Measurements from ENCODE around the gene BCKDHB. TPM values are rescaled to one million over a fixed set of nuclear protein-coding genes. Genes with fewer than 3 reads are reported as not detected.

BCKDHB gene
- total RNA-seq, 1 experiment from 2014 or later = 29.7 TPM

DNA sequence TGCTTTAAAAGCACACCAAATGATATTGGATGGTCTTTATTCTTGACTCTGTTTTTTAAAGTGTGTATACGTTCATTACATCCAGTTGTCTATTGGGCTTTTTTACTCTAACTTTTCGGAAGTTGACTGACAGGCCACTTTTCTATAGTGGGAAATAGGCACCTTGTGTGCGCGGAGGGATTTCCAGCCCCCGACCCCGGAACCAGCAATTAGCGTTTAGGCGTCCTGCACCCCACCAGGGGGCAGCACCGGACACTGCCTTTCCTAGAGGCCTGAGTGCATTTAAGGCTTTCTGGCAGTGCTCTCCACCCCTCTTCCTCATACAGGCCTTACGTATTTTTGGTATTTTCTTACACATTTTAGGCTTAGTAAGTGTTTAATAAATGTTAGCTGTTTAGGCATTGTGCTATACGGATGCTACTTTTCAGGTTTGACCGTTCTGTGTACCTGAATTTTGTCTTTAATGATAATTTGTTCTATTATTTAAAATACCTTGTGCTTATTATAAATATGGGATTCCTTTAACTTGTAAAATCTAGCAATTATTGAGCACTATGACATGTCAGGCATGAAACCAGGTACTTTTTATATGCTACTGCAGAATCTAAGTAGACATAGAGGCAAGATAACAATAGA is 231.8 kb downstream of the BCKDHB start:
- peak; percentile 69 to 82 for DNase-seq
- Histone ChIP-seq H3K9me3 (no peaks in the 10 kb centered on the region), H3K4me3 (ENCODE audit: low read depth, low read length) (no peak overlapping the region), H3K4me1 (0 out of 2 replicates have a peak, but pooled peaks cover 4% of the 10 kb centered on the region), H3K36me3 (ENCODE audit: control insufficient read depth, insufficient read depth, low read length) (no peaks in the 10 kb centered on the region), H3K27me3 (replicated peaks; ENCODE audit: control insufficient read depth, insufficient read depth, low read length) (no peaks in the 10 kb centered on the region)
- Mint-ChIP-seq H3K27me3 (ENCODE audit: insufficient read depth, unreplicated experiment) (no peaks in the 10 kb centered on the region), H3K9me3 (ENCODE audit: unreplicated experiment) (no peaks in the 10 kb centered on the region), H3K4me1 (ENCODE audit: low read depth, unreplicated experiment) (no peaks in the 10 kb centered on the region), H3K27ac (ENCODE audit: unreplicated experiment) (no peak overlapping the region), H3K4me3 (ENCODE audit: unreplicated experiment) (no peak overlapping the region), H3K36me3 (ENCODE audit: insufficient read depth, unreplicated experiment) (no peaks in the 10 kb centered on the region)
- CTCF ChIA-PET = no interaction called here
- BruUV-seq (replicated peaks) = no TSS peak
- peak; percentile 68 to 86 for TF ChIP-seq CTCF (IDR thresholded peaks at IDR 0.05; ENCODE audit: insufficient read depth in 1 of 2, low read depth in 1 of 2, low read length in 1 of 2, severe bottlenecking in 1 of 2, unreplicated experiment in 1 of 2)
- intact Hi-C loops (cut with micrococcal nuclease; ENCODE audit: unreplicated experiment) = loop anchor here (1.0 to 10.0 kb wide), 4 partner anchors 124 to 267 kb away; no protein-coding TSS in a partner anchor
- POLR2A ChIA-PET = no interaction called here

DNA sequence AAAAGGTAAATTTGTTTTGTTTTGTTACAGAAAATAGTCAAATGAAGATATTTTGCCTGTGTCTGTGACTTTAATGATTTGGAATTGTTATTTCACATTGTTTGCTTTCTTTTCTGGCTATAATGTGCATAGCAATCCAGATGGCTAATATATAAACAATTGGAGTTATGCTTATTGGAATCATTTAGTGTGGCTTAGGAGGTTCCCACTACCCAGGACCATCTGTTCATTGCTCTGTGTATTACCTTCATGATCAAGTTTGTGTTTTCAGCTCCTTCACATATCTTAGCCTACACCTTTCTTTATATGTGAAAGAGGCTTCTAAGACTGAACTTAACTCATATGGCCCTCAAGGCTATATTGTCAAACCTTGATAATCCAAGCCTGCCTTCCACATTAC is 232.9 kb downstream of the BCKDHB start:
- 0 out of 2 replicates have a peak, but pooled peaks cover 4% of the 10 kb centered on the region for H3K4me1 ChIP-seq
- no peaks in the 10 kb centered on the region for H3K4me1 Mint-ChIP-seq (ENCODE audit: low read depth, unreplicated experiment)
- POLR2A ChIA-PET = no interaction called here
- no peaks in the 10 kb centered on the region for H3K36me3 Mint-ChIP-seq (ENCODE audit: insufficient read depth, unreplicated experiment)
- no peaks in the 10 kb centered on the region for H3K36me3 ChIP-seq (ENCODE audit: control insufficient read depth, insufficient read depth, low read length)
- no peak for TF ChIP-seq CTCF (IDR thresholded peaks at IDR 0.05; ENCODE audit: insufficient read depth in 1 of 2, low read depth in 1 of 2, low read length in 1 of 2, severe bottlenecking in 1 of 2, unreplicated experiment in 1 of 2)
- DNase-seq = no peak
- no peak overlapping the region for H3K4me3 Mint-ChIP-seq (ENCODE audit: unreplicated experiment)
- no peaks in the 10 kb centered on the region for H3K9me3 Mint-ChIP-seq (ENCODE audit: unreplicated experiment)
- no peak overlapping the region for H3K4me3 ChIP-seq (ENCODE audit: low read depth, low read length)
- CTCF ChIA-PET = no interaction called here
- intact Hi-C loops (cut with micrococcal nuclease; ENCODE audit: unreplicated experiment) = loop anchor here (2.0 to 10.0 kb wide), 3 partner anchors 125 to 205 kb away; no protein-coding TSS in a partner anchor
- H3K9me3 ChIP-seq = no peaks in the 10 kb centered on the region
- no peak overlapping the region for H3K27ac Mint-ChIP-seq (ENCODE audit: unreplicated experiment)
- H3K27me3 ChIP-seq (replicated peaks; ENCODE audit: control insufficient read depth, insufficient read depth, low read length) = no peaks in the 10 kb centered on the region
- no TSS peak for BruUV-seq (replicated peaks)
- no peaks in the 10 kb centered on the region for H3K27me3 Mint-ChIP-seq (ENCODE audit: insufficient read depth, unreplicated experiment)

DNA sequence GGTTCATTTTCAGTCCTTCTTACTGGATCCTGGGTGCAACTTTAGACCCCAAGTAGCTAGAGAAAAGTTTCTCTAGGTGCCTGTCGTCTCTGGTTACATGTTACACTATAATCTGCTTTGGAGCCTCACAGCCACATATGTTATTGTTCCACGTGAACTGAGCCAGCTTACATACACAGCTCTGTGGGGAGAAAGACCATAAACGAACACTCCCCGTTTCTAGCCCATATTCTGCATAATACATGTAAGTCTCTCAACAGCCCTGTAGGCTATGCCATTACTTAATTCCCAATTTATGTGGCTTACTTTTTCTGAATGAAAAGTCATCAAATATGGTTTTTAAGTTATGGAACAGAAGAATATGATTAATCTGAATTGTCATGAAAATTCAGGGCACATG is 233.8 kb downstream of the BCKDHB start:
- no peaks in the 10 kb centered on the region for H3K4me1 Mint-ChIP-seq (ENCODE audit: low read depth, unreplicated experiment)
- H3K4me1 ChIP-seq = 0 out of 2 replicates have a peak, but pooled peaks cover 4% of the 10 kb centered on the region
- H3K27me3 Mint-ChIP-seq (ENCODE audit: insufficient read depth, unreplicated experiment) = no peaks in the 10 kb centered on the region
- H3K27ac Mint-ChIP-seq (ENCODE audit: unreplicated experiment) = no peak overlapping the region
- H3K9me3 Mint-ChIP-seq (ENCODE audit: unreplicated experiment) = no peaks in the 10 kb centered on the region
- H3K4me3 ChIP-seq (ENCODE audit: low read depth, low read length) = no peak overlapping the region
- no peaks in the 10 kb centered on the region for H3K9me3 ChIP-seq
- DNase-seq = no peak
- H3K4me3 Mint-ChIP-seq (ENCODE audit: unreplicated experiment) = no peak overlapping the region
- CTCF ChIA-PET = no interaction called here
- BruUV-seq (replicated peaks) = no TSS peak
- TF ChIP-seq CTCF (IDR thresholded peaks at IDR 0.05; ENCODE audit: insufficient read depth in 1 of 2, low read depth in 1 of 2, low read length in 1 of 2, severe bottlenecking in 1 of 2, unreplicated experiment in 1 of 2) = no peak
- POLR2A ChIA-PET = no interaction called here
- no peaks in the 10 kb centered on the region for H3K27me3 ChIP-seq (replicated peaks; ENCODE audit: control insufficient read depth, insufficient read depth, low read length)
- intact Hi-C loops (cut with micrococcal nuclease; ENCODE audit: unreplicated experiment) = no loop called here
- no peaks in the 10 kb centered on the region for H3K36me3 ChIP-seq (ENCODE audit: control insufficient read depth, insufficient read depth, low read length)
- H3K36me3 Mint-ChIP-seq (ENCODE audit: insufficient read depth, unreplicated experiment) = no peaks in the 10 kb centered on the region

Measured in Caco-2 (cell line).